Measurements from ENCODE around the gene GPR146.

Gene GPR146

GRCh38 chr7:1012004-1012715, 32.2 kb upstream of the GPR146 start:
- DNase-seq, result no peak

- no peak for DNase-seq
Measured at GRCh38 chr7:1012716-1013095, 31.6 kb upstream of the GPR146 start.

- no peak for DNase-seq
Measured at GRCh38 chr7:1013581-1013980, 30.8 kb upstream of the GPR146 start.

GRCh38 chr7:1014681-1015080, 29.7 kb upstream of the GPR146 start:
- DNase-seq, result no peak

- no peak for DNase-seq
Measured at GRCh38 chr7:1015196-1016121, 28.9 kb upstream of the GPR146 start.

- DNase-seq, result no peak
Measured at GRCh38 chr7:1016577-1017531, 27.5 kb upstream of the GPR146 start.

GRCh38 chr7:1017586-1018333, 26.6 kb upstream of the GPR146 start:
- DNase-seq, result no peak

GRCh38 chr7:1018334-1018695, 26.0 kb upstream of the GPR146 start:
- DNase-seq, result no peak

- no peak for DNase-seq
Measured at GRCh38 chr7:1019255-1019785, 25.0 kb upstream of the GPR146 start.

- no peak for DNase-seq
Measured at GRCh38 chr7:1019789-1020610, 24.3 kb upstream of the GPR146 start.

- peak; percentile 23 for DNase-seq
Measured at GRCh38 chr7:1020849-1021251, 23.5 kb upstream of the GPR146 start.

GRCh38 chr7:1021366-1021765, 23.0 kb upstream of the GPR146 start:
- DNase-seq, result no peak

- DNase-seq, result no peak
Measured at GRCh38 chr7:1021931-1022330, 22.4 kb upstream of the GPR146 start.

GRCh38 chr7:1022356-1022755, 22.0 kb upstream of the GPR146 start:
- DNase-seq, result no peak

GRCh38 chr7:1022801-1023465, 21.4 kb upstream of the GPR146 start:
- no peak for DNase-seq

GRCh38 chr7:1024331-1024841, 20.0 kb upstream of the GPR146 start:
- no peak for DNase-seq

- no peak for DNase-seq
Measured at GRCh38 chr7:1024876-1025742, 19.2 kb upstream of the GPR146 start.

GRCh38 chr7:1025743-1026581, 18.4 kb upstream of the GPR146 start:
- no peak for DNase-seq
